CD1c-positive myeloid dendritic cell (primary cell): ENCODE results near the gene SSR4.
"Not testable (repeated sequence)": the region's sequence is repeated elsewhere in the genome, so short reads cannot be mapped to it uniquely, and the experiment has no call there.

Experiments used
- DNase-seq: peaks from one replicate; pipeline ENCODE4 v3.0.0-alpha.2; 2016; ENCODE audit errors: extremely low spot score

SSR4 gene

GRCh38 chrX:153794018-153794896, at the start of gene SSR4, which contains the start of gene IDH3G:
Gene SSR4, plus strand, starts transcription at chrX:153794668. Its CDS starts 20 bp downstream, at chrX:153794688.
Gene IDH3G, minus strand, starts transcription at chrX:153794375. Its CDS starts 49 bp downstream, at chrX:153794326.
- peak; percentile 95 for DNase-seq

DNA sequence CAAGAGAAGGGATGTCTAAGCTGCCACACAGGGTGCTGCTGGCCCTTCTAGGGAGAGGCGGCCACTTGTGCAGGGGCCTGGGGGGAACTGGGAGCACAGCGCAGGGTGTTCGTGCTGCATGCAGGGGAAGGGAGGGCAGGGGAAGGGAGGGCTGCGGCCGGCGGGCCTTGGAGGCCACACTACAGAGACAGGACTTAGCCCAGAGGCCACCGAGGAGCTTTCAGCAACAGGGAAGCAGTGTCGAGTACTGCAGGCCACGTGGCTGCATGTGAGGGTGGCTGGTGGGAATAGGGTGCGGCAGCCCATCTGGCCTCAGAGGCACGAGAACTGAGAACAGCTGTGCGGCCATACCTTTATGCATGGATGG, 49.4 kb upstream of the SSR4 start:
- not testable (repeated sequence) for DNase-seq

DNA sequence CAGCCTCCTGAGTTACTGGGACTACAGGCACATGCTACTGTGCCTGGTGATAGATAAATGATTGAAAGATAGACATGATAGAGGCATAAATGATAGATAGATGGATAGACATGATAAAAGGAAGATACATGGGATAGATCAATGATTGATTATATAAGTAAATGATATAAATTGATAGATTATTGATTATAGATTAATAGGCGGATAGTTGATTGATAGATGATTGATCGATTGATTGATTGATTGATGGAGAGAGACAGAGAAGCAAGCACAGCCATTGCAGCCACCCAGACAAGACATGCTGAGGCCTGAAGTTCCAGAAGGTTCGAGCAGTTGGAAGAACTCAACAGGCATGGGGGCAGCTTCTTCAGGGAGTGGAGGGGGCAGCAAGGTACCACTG, 48.1 kb upstream of the SSR4 start:
- no peak for DNase-seq

GRCh38 chrX:153746991-153747390, 47.5 kb upstream of the SSR4 start:
- not testable (repeated sequence) for DNase-seq

DNA sequence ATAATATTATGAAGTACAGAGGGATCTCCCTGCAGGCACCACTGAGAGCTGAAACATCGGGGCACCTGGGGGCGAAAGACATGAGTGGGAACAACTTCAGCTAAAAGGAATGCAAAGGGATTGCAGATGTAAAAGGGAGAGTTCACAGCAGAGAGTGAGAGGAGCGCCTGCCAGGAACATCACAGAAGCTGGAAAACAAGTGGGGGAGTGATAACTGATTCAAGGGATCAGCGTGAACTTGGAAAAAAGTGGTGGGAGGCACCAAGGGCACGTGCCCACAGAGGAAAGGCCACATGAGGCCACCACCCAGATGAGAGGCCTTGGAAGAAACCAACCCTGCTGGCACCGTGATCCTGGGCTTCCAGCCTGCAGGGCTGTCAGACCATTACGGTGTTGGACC, 45.5 kb upstream of the SSR4 start:
- not testable (repeated sequence) for DNase-seq

GRCh38 chrX:153750127-153750774, 44.2 kb upstream of the SSR4 start:
- no peak for DNase-seq

- no peak for DNase-seq
These were observed 39.3 kb upstream of the SSR4 start for GRCh38 chrX:153755136-153755535.

DNA sequence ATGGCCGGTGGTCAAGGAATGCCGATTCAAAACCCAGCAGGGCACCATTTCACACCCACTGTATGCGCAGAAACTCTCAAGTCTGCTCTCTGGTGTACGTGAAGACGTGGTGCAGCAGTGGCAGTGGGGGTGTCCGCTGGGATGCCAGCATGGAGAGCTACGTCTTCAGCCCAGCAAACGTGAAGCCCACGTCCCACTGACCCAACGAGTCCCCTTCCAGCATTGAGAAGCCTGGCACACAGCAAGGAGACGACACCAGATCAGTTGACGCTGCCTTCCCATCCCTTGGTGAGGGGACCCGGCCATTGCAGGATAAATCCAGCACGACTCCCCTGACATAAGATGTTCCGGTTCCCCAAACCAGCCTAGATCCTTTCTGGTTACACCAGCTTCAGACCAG, 32.6 kb upstream of the SSR4 start:
- no peak for DNase-seq

GRCh38 chrX:153762626-153763173, 31.8 kb upstream of the SSR4 start:
- DNase-seq: no peak

DNA sequence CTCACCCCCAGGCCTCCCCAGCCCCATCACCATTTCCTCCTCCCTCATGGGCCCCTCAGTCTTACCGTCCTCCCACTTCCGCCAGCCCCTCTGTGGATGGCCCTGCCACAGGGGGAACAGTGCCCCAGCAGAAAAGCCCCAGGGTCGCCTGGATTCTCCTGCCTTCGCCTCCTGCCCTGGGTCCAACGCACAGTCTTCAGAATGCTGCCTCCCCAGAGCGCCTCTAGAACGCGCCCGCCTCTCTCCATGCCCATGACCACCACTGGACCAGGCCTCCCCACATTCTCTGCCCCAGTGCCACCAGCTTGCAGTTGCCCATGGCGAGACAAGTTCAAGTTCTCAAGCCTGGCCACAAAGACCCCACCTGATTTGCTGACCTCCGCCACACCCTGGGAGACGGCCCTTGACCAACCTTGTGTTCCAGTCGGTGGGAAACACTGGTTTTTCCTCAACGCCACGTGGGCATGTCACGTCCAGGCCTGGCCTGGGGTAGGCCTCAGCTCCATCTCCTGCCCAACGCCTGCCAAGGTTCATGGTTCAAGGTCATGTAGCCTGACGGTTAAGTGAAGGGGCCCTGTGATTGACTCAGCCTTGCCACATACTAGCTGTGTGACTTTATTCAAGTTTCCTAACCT, 31.1 kb upstream of the SSR4 start:
- no peak for DNase-seq

- DNase-seq: peak; percentile 74
These were observed 30.3 kb upstream of the SSR4 start, which contains the start of gene PLXNB3 for GRCh38 chrX:153763989-153764755. Gene PLXNB3, plus strand, starts transcription at chrX:153764249. Its CDS starts 1,287 bp downstream, at chrX:153765536.

DNA sequence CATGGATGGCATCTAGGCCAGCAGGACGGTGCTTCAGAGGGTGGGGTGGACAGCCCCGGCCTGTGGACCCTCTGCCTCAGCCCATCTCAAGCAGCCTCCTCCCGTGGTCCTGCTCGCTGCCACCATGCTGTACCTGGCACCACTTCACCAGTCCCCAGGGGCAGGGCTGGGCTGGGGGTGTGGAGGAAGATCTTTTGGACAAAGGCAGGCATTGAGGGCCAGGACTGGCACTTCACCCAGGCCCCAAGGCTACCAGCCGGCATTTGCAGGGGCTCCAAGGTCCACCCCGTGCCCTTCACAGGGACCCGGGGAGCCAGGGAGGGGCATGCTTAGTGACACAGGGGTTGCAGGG, 29.7 kb upstream of the SSR4 start:
- DNase-seq: no peak

GRCh38 chrX:153765138-153766079, 29.1 kb upstream of the SSR4 start:
- no peak for DNase-seq

DNA sequence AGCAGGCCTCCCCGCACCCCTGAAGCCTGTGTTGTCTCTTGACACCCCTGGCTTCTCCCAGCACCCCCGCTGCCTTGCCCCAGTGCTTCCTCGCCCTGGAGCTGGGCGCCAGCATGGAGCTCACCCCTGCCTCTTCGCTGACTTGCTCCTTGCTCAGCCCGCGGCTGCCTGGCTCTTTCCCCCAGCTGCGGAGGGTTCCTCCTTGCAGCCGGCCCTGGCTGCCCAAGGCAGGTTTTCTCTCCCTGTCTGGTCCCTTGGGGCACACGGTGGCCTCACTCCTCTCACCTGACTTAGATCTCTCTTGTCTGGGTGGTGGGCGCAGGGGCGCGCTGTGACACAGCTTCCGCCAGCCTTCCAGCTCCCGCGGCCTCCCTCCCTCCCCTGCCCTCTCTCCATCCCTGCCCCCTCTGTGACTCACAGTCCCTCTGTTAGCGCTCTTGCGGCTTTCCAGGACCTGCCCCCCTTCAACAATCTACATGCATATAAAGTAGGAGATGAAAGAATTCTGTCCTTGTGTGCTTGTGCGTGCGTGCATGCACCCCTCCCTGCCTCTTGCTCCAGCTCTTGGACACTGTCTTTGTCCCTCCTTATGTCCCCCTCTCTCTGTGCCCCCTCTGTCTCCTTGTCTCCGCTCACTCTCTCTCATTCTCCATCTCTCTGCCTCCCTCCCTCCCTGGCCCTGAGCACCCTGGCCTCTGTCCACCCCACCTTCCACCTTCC, 28.2 kb upstream of the SSR4 start:
- DNase-seq: no peak

GRCh38 chrX:153766871-153767673, 27.4 kb upstream of the SSR4 start:
- DNase-seq: no peak

GRCh38 chrX:153767674-153768055, 26.8 kb upstream of the SSR4 start:
- DNase-seq: no peak

GRCh38 chrX:153768311-153769157, 25.9 kb upstream of the SSR4 start:
- DNase-seq: no peak
